Hematopoietic multipotent progenitor cell treated with erythropoietin and hydrocortisone succinate and interleukin-3 and kit ligand, for 4 days (in vitro differentiated cells): ENCODE data around the gene TBL1X.
A peak's percentile ranks its signal among the peaks of the same experiment; 100 is the strongest.
"Not testable (repeated sequence)": the region's sequence is repeated elsewhere in the genome, so short reads cannot be mapped to it uniquely, and the experiment has no call there.

Source experiments
- DNase-seq: peaks from one replicate; pipeline ENCODE4 v3.0.0-alpha.2; 2015

Gene TBL1X

GRCh38 chrX:9459186-9459748 lies 5.6 kb upstream of the TBL1X start:
- no peak for DNase-seq

GRCh38 chrX:9461087-9461486 lies 3.8 kb upstream of the TBL1X start:
- DNase-seq = no peak

- no peak for DNase-seq
These were observed 2.4 kb upstream of the TBL1X start for GRCh38 chrX:9462456-9462855.

- peak; percentile 32 for DNase-seq
These were observed 694 bp downstream of the TBL1X start for GRCh38 chrX:9465380-9466123.

GRCh38 chrX:9466124-9466495 lies 1.3 kb downstream of the TBL1X start:
- peak; percentile 42 for DNase-seq

GRCh38 chrX:9466736-9467135 lies 1.9 kb downstream of the TBL1X start:
- no peak for DNase-seq

GRCh38 chrX:9467146-9467545 lies 2.3 kb downstream of the TBL1X start:
- no peak for DNase-seq

GRCh38 chrX:9467751-9468150 lies 2.9 kb downstream of the TBL1X start:
- no peak for DNase-seq

- no peak for DNase-seq
These were observed 6.7 kb downstream of the TBL1X start for GRCh38 chrX:9471571-9471985.

- DNase-seq = no peak
These were observed 8.8 kb downstream of the TBL1X start for GRCh38 chrX:9473708-9474107.

- not testable (repeated sequence) for DNase-seq
These were observed 10.6 kb downstream of the TBL1X start for GRCh38 chrX:9475417-9475816.

- DNase-seq = peak; percentile 72
These were observed 11.1 kb downstream of the TBL1X start for GRCh38 chrX:9475984-9476383.

GRCh38 chrX:9476810-9477575 lies 12.1 kb downstream of the TBL1X start:
- DNase-seq = no peak

- DNase-seq = no peak
These were observed 17.6 kb downstream of the TBL1X start for GRCh38 chrX:9482408-9482807.

GRCh38 chrX:9482837-9483236 lies 18.0 kb downstream of the TBL1X start:
- no peak for DNase-seq

GRCh38 chrX:9483376-9483775 lies 18.5 kb downstream of the TBL1X start:
- DNase-seq = no peak

GRCh38 chrX:9486786-9487387 lies 22.0 kb downstream of the TBL1X start:
- no peak for DNase-seq

GRCh38 chrX:9488586-9488985 lies 23.7 kb downstream of the TBL1X start:
- no peak for DNase-seq

- DNase-seq = no peak
These were observed 24.4 kb downstream of the TBL1X start for GRCh38 chrX:9489234-9489633.

GRCh38 chrX:9492901-9493300 lies 28.0 kb downstream of the TBL1X start:
- DNase-seq = no peak

GRCh38 chrX:9493936-9494335 lies 29.1 kb downstream of the TBL1X start:
- no peak for DNase-seq

- no peak for DNase-seq
These were observed 29.9 kb downstream of the TBL1X start for GRCh38 chrX:9494771-9495170.

- DNase-seq = no peak
These were observed 30.6 kb downstream of the TBL1X start for GRCh38 chrX:9495496-9495895.

GRCh38 chrX:9498236-9498635 lies 33.4 kb downstream of the TBL1X start:
- DNase-seq = no peak
